ENCODE results near the gene LAMTOR2.
"Not testable (repeated sequence)": the region's sequence is repeated elsewhere in the genome, so short reads cannot be mapped to it uniquely, and the experiment has no call there.

The LAMTOR2 gene

DNA sequence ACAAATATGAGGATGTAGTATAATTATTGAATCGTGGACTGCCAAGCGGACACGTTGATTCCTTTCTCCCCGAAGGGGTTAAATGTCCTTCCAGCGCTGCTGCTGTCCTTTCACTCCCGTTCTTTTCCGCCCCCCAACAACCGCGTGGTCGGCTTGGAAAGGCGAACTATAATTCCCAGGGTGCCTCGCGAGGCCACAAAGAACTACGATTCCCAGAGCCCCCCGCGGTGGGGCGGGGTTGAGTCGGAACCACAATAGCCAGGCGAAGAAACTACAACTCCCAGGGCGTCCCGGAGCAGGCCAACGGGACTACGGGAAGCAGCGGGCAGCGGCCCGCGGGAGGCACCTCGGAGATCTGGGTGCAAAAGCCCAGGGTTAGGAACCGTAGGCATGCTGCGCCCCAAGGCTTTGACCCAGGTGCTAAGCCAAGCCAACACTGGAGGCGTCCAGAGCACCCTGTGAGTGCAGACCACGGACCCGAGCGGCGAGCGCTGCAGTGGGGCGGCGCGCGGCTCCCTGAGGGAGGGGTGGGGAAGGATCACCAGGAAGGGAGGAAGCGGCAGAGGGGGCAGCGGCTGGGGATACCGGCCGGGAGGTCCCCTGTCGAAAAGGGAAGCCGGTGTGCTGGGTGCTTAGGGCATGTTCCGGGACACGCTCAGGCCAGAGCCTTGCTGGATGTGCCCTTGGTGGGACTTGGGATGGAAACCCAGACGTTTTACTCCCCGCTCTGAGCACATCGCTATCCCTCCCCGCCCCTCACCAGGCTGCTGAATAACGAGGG lies at the start of gene LAMTOR2:
Gene LAMTOR2, plus strand, starts transcription at position 283 of the 781 bp plus-strand sequence. Its CDS starts 108 bp downstream, at position 391.
- peak; percentile 96 for DNase-seq (ENCODE audit: low read depth)

DNA sequence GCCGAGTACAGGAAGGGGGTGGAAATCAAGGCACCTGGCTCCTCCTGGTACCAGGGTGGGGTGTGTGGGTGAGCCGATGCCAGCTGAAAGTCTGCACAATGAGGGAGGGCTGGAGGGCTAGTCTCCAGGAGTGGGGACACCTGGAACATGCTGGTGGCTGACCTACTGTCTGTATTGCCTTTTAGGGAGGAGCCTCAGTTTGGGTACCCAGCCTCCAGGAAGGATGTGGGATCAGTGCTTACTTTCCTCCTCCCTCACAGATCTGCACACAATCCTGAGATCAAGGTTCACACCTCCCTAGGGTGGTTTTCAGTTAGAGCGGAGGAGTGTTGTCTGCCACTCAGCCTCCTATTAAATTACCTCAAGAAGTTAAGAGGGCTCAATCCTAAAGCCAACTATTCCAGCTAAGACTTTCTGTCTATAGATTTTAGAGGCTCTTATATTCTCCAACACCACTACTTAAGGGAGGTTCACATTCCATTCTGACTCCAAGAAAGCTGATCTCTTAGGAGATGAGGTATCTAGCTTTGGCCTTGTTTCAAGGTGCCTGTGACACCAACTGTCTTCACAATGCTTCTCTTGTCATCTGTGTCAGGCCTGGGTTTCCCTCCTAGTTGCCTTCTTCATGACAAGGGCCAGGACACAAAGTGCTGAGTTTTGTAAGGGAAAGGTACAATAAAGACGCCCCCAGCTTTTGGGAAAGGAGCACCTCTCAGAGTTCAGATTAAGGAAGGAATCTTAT lies 49.6 kb upstream of the LAMTOR2 start:
- no peak for DNase-seq (ENCODE audit: low read depth)

DNA sequence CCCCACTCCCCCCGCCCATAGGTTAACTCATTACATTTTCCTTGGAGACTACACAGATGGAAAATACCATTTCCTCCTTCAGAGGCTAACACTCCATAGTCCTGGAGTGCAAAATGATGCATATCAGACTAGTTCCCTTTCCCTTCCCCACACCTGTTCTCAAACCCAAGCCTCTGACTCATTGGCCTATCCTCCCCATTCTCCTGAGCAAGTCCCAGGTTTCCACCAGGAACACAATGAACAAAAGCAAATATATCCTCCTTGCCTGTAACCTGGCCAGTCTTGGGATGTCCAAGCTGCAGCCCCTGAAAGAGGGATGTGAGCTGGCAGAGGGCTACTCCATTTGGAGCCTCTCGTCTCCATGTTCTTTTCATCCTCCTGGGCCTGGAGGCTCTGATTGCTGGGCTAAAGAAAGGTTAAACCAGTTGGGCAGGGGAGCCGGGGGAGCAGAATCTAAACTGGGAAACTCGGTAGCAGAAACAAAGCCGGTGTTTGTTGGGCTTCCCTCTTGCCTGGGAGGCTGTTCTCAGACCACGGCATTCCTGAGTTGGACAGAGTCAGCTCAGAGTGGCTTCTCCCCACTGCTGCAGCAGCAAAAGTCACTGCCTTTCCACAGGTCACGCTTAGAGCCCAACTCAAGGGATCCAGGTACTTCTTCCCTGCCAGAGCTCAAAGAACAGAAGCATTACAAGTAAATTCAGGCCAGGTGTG lies 47.8 kb upstream of the LAMTOR2 start:
- DNase-seq (ENCODE audit: low read depth): no peak

DNA sequence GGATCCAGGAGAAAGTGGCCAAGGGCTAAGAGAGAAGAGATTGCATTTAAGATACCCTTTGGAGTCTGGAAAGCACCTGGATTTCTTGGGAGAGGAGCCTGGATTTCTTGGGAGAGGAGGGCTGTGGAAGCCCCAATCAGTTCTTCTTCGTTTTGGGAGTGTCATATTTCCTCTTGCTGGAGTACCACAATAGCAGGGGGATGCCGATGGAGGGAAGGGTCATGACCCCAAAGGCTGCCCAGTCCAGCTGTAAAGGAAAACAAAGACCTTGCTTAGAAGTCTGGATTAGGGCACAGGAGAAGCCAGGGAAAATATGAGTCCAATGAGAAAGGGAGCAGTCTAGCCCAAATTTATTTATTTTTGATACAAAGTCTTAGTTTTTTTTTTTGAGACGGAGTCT lies 45.2 kb upstream of the LAMTOR2 start:
- no peak for DNase-seq (ENCODE audit: low read depth)

DNA sequence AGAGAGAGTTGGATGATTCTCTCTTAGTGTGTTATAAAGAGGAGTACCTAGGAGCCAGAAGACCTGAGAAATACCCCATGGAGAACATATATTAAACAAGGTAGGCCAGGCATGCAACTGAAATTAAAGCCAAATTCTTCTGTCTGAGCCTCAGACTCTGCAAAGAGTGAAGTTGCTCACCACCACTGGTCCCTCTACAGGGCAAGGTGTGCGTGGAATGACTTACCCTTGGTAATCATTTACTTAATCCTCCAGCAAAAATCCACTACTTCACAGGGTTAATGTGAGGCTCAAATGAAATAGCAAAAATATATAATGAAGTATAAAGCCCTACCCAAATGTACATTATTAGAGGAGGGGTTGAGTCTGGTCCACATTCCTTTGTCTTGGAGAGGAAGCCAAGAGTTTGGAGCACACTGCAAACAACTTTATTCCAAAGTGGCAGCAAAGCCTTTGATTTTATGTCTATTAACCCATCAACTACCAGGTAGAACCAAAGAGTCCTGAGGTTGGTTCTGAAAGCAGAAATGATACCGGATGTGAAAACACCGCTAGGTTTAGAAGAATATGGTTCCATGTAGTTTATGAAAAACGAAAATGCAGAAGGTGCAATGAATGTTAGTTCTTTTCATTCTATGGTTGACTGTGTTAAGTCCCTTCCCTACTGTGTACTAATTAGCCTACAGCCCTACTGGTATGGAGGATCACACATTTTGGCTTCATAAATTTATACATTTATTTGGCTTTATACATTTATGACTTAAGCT lies 42.3 kb upstream of the LAMTOR2 start:
- no peak for DNase-seq (ENCODE audit: low read depth)

DNA sequence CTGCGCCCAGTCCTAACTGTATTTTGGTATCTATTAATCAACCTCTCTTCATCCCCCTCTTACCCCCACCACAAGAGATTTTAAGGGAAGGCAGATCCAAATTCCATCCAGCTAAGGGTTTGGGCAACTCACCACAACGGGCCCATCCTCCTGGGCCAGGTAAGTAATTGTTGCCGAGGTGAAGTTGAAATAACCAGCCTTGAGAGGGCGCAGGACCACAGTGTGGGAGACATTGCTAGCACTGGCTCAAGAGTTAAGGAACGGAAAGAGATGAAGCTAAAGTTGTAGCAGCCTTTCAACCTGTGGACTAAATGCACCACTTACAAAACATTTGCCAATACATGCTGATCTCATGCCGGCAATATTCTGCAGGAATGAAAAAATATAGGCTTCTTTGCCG lies 39.8 kb upstream of the LAMTOR2 start:
- DNase-seq (ENCODE audit: low read depth): no peak

DNA sequence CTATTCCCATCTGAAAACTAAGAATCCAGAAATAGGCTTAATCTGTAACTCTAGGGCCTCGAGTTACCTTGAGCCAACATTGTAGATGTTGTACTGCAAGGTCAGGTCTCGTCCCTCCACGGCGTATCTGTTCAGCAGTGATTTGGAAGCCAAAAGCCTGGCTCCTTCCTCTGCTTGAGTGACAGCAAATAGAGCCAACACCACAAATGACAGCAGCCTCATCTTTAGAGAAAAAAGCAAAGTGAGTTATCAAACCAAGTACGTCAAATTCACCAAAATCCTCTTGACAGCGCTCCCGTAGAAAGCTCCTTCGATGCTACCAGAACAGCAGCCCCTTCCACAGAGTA lies 34.7 kb upstream of the LAMTOR2 start:
- no peak for DNase-seq (ENCODE audit: low read depth)

DNA sequence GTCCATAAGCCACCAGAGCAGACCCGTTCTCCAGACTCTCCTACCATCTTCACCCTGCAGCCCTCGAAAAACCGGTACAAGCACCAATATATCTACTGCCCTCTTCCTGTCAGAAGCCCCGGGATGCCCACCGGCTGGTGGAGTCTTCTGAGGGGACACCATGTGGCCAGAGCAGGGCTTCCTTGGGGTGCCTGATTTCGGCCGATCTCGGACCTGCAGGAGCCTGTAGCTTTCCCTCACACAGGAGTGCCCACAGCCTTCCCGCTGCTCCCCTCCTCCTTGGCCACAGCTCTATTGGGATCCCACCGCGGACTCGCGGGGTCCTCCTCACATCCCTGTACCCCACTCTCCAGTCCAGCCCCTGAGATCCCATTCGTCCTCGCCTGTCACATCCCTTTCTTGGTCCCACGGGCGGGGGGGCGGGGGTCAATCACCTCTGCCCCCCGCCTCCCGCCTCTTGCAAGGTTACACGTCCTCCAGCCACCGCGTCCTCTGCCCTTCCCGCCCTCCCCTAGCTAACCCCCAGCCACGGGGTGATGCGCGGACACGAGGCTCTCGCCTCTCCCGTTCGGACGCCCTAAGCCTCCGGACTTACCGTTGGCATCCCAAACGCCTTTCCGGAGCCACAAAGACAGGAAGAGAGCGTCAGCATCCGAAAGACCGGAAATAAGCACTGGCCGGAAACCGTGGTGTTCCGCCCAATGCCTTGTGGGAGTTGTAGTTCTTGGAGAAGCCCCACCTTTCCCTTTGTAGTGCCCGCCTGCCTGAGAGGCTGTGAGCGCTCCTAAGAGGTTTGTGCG lies 34.1 kb upstream of the LAMTOR2 start, which contains the start of gene SSR2:
Gene SSR2, minus strand, starts transcription at position 659 of the 800 bp plus-strand sequence. CDS start 784 bp downstream, outside the sequence.
- DNase-seq (ENCODE audit: low read depth): peak; percentile 62

DNA sequence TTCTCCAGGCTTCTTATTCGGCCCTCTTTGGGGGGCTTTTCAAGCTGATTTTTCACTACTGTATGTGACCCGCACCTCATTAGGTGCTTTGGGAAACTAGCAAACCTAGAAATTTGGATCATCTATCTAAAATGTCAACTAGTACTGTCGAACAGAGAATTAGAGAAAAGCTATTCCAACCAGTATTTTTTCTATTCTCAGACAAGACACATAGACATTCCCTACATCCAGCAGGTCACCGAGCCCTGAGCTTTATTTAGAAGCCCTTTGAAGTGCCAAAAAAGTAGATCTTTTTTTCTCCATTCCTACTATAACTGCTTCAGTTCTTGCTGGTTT lies 33.5 kb upstream of the LAMTOR2 start:
- no peak for DNase-seq (ENCODE audit: low read depth)

DNA sequence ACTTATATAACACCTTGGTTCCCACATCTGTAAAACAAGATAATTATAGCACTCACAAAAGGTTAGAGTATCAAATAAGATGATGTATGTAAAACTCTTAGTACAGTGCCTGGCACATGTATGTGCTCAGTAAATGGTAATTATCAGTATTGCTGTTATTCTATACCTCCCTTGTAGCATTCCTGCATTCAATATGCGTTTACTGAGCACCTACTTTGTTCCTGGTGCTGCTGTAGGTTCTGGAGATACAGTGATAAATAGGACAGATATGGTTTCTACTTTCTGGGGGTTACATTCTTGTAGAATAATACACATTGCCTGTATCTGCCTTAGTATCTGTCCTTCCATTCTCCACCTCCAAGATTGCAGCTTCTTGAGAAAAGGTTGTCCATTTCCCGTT lies 32.6 kb upstream of the LAMTOR2 start:
- DNase-seq (ENCODE audit: low read depth): no peak

DNA sequence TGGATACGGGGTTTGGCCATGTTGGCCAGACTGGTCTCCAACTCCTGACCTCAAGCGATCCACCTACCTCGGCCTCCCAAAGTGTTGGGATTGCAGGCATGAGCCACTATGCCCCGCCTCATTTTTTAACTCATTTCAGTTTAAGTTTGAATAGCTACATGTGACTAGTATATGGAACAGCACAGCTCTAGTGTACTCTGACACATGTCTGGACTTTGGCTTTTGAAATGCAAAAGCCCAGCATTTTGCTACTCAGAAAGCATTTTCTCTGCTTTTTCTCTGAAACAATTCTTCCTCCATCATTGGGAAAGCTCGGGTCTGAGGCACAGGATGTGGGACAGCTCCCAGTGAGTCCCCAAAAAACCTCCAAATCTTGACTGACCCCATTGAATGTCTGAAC lies 29.8 kb upstream of the LAMTOR2 start:
- no peak for DNase-seq (ENCODE audit: low read depth)

DNA sequence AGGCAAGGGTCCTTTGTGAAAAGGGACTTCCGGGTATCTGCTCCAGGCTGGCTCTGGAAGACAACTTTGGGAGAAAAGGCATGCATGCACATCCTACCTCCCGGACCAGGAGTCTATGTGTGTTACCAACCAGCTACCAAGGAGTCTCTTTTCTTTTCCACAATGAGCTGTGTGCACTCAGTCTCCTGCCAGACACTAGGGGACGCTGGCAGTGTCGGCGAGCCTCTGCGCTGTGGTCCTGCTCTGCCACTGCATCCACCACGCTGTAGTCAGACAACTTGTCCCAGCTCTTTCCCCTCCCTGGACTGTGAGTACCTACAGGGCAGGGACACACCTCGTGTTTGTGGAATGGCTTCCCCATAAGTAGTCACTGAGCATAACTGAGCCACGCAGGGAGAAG lies 28.7 kb upstream of the LAMTOR2 start:
- peak; percentile 12 for DNase-seq (ENCODE audit: low read depth)

DNA sequence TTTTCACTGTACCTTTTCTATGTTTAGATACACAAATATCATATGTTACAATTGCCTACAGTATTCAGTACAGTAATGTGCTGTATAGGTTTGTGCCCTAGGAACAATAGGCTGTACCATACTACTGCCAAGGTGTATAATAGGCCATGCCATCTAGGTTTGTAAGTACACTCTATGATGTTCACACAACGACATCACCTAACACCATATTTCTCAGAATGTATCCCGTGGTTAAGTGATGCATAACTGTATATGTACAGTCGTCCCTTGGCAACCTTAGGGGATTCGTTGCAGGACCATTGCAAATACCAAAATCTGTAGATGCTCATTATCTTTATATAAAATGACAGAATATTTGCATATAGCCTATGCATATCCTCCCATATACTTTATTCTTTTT lies 28.0 kb upstream of the LAMTOR2 start:
- no peak for DNase-seq (ENCODE audit: low read depth)

DNA sequence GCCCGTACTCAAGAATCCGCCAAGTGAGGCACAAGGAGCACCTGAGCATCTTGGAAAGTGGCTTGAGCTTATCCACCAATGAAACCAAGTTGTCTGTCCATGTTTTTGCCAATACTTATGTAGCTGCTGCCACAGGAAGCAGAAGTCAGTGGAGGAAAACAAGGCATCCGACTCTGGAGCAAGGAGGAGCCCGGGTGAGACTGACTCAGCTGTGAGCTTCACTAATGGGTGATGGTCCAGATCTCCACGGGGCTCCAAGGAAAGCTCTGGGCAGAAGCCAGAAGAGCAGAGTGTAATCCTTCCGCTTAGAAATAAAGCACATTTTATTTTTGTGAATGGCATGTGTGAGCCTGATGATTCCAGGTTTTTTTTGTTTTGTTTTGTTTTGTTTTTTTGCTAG lies 21.6 kb upstream of the LAMTOR2 start:
- no peak for DNase-seq (ENCODE audit: low read depth)

DNA sequence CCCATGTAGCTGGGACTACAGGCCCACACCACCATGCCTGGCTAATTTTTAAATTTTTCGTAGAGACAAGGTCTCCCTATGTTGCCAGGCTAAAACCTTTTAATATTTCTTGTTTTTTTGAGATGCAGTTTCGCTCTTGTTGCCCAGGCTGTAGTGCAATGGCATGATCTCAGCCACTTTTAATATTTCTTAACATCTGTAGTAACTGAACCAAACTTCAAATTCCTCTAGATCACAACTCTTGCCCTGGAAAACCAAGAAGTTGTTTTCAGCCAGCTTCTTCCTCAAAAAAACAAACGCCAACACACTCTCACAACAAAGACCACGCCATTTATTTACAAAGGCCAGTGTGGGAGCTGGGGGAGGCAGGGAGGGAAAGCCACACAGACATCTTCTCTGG lies 19.6 kb upstream of the LAMTOR2 start:
- DNase-seq (ENCODE audit: low read depth): not testable (repeated sequence)

DNA sequence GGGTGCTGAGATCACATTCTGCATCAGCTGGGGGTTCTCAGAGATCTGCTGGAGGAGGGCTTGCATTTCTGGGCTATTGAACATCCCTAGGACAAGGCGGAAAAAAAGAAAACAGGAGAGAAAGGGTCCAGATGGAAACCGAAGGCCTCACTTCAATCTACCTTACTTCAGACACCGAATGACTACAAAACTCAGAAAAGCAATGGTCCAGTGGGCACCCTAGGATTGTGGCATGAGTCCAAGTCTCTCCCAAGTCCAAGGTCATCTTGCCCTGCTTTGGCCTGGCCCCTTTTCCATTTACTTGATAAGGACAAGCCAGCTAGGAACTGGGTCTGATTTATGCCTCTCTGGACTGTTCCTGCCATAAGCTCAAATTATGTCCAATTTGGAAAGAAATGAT lies 11.8 kb upstream of the LAMTOR2 start:
- no peak for DNase-seq (ENCODE audit: low read depth)

DNA sequence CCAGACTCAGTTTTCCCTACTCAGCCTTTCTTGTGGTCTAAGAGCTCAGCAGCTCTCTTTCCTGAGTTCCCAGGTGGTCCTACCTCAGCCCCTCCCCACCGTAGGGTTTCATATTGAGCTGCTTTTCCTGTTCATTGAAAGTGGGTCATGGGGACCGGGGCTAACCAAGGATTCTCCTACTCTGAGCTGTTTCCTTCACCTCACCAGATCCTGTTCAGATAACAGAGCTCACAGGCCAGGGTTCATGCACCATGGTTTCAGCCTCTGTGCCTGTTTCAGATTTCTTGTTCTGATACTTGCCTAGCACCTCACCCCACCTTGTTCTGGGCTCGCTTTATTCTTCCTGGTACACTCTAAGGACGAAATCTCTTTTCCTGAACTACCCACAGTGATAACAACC lies 9.5 kb upstream of the LAMTOR2 start:
- DNase-seq (ENCODE audit: low read depth): no peak

DNA sequence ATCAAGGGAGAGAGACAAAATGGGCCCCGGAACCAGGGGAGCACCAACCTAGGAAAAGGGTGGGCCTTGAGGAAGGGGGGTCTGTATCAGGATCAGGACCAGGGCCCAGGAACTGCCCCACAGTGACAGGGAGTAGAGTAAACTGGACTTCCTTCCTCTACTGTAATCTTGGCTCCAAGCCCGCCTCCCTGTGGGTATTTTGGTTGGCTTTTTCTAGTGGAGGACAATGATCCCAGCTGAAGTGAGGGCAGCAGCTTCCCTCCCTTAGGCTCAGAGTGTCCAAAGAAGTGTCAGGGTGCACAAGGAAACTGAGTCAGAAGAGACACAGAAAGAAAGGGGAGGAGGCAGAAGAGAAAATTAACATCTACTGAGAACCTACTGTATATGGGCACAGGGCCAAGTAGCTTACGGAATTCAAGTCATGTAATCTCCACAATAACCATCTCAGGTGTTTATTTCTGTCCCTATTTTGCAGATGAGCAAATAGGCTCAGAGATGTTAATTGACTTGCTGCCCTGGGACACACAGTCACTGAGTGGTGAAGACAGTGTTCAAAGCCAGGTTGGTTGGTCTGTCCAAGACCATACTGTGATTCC lies 5.8 kb upstream of the LAMTOR2 start:
- DNase-seq (ENCODE audit: low read depth): no peak

DNA sequence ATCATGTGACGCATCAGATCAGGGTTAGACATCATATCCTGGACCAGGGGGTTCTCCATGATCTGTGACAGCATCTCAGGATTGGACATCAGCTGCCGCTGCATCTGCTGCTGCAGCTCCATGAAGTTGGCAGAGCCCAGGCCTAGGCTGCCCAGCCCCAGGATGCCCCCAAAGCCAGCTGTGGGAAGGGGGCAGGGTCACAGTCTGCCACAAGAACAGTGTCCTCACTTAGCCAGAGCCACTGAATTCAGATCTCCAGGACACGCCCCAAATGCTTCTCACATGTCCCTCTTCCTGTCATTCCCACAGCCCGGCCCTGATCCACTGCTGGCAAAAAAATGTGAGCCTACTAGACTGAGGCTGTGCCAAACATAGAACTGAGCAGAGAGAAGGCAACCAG lies 4.2 kb upstream of the LAMTOR2 start:
- DNase-seq (ENCODE audit: low read depth): no peak

DNA sequence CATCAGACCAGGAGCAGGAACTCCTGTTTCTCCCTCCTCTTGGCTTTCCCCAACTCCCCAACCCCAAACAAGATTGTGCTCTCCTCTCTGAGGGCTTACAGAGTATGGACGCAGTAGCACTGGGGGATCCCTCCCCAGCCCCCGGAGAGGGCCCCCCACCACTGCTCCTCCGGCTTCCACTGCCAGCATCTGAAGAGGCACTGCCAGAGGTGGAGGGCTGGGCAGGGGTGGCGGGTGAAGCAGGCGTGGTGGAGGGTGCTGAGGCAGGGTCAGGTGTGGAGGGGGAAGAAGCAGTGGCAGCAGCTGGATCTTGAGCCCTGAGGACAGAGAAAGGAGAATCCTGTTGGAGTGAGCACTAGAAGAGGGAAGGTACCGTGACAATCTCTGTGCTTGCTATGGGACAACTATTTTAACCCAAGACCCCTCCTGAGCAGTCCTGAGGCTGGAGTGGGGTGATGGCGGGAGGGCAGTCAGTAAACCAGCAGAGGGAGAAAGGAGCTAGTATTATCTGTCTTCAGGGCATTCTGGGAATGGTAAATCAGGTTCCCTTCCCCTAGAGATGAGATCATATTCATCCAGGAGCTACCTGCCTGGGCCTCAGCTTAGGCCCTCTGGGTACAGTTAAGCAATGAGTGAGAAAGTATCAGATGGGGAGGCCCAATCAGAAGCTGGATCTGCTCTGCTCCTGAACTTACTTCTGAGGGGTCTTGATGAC lies 3.4 kb upstream of the LAMTOR2 start:
- DNase-seq (ENCODE audit: low read depth): no peak

Data from stimulated activated CD8-positive, alpha-beta memory T cell treated with anti-CD3 and anti-CD28 coated beads, Interleukin-7, amount 100 ng/mL, for 24 hours (primary cell).